Measurements from ENCODE around the gene FUT8.

- TF ChIP-seq REST (IDR thresholded peaks at IDR 0.05; ENCODE audit: low read depth) (no peak), POLR2A (IDR thresholded peaks at IDR 0.05; ENCODE audit: borderline replicate concordance, extremely low read depth, insufficient read depth, insufficient read length) (no peak), RAD21 (IDR thresholded peaks at IDR 0.05; ENCODE audit: low read depth) (no peak), YY1 (IDR thresholded peaks at IDR 0.05; ENCODE audit: extremely low read depth, insufficient replicate concordance, low read depth, low read length) (no peak), CEBPB (IDR thresholded peaks at IDR 0.05; ENCODE audit: low read depth) (no peak)
Measured at GRCh38 chr14:65433646-65434045, 21.1 kb downstream of the FUT8 start.

Measured in HCT116 (cell line).